Measurements from ENCODE around the gene PXMP2. TPM values are rescaled to one million over a fixed set of nuclear protein-coding genes. Genes with fewer than 3 reads are reported as not detected.
A peak's percentile ranks its signal among the peaks of the same experiment; 100 is the strongest.

PXMP2 gene
- total and polyA plus RNA-seq, 2 donors from 2014 or later = 23.4 to 90.9 TPM

GRCh38 chr12:132710405-132711079 lies 23.2 kb downstream of the PXMP2 start, which contains the start of gene PGAM5:
TSS of gene PGAM5 (plus strand) at chr12:132710842. CDS start at chr12:132710877, 35 bp downstream.
- H3K9me3 ChIP-seq (ENCODE audit: control insufficient read depth in 2 of 3, insufficient read depth in 1 of 3, low read length in 3 of 3) = no peaks in the 10 kb centered on the region
- FAIRE-seq = no peak

DNA sequence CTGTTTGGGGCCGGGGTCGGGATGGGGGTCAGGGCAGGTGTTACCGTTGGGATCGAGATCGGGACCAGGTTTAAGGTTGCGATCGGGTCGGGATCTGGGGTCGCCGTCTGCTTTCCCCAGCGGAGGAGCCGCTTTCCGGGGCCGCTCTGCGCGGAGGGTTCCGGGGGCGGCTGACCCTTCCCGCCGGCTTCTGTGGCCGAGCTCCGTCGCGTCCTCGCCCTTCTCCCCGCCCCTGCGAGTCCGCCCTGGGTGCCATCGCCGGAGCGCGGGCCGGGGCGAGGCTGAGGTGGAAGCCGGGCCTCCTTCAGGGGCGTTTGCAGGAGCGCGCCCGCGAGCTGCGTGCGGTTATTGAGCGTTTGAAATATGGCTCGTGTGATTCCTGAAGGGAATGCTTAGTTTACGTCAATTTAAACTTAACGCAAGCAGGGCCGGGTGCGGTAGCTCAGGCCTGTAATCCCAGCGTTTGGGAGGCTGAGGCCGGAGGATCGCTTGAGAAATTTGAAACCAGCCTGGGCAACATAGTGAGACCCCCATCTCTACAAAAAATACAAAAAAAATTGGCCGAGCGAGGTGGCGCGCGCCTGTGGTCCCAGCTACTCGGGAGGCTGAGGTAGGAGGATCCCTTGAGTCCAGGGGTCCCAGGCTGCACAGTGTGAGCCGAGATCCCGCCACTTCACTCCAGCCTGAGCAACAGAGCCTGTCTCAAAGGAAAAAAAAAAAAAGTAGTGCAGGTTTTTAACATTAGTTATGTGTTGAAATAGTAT lies 23.9 kb downstream of the PXMP2 start:
- no peaks in the 10 kb centered on the region for H3K9me3 ChIP-seq (ENCODE audit: control insufficient read depth in 2 of 3, insufficient read depth in 1 of 3, low read length in 3 of 3)
- no peak for TF ChIP-seq CTCF (IDR thresholded peaks at IDR 0.05; ENCODE audit: borderline replicate concordance, extremely low read depth, insufficient read depth)
- intact Hi-C loops (cut with DNase I) = no loop called here
- H3K27me3 ChIP-seq (ENCODE audit: control insufficient read depth, insufficient read depth, low read length) = no peaks in the 10 kb centered on the region
- peak overlapping the region; percentile 44 to 79 (median 68) for H3K4me3 ChIP-seq (ENCODE audit: low read length in 3 of 3)
- peak overlapping the region in 2 of 3 donors; percentile 48 to 51 for H3K9ac ChIP-seq (ENCODE audit: low read length in 3 of 3)
- peak in 4 of 5 donors; percentile 9 to 80 (median 41) for DNase-seq
- H3K4me1 ChIP-seq (ENCODE audit: control insufficient read depth in 2 of 3, insufficient read depth in 2 of 3, low read depth in 1 of 3, low read length in 3 of 3) = peaks cover 0 to 2% (median 0%) of the 10 kb centered on the region in 3 donors
- H3K27ac ChIP-seq (ENCODE audit: low read depth in 2 of 2, low read length in 2 of 2) = no peak overlapping the region
- FAIRE-seq = no peak
- peaks cover 0 to 8% (median 2%) of the 10 kb centered on the region in 3 donors for H3K36me3 ChIP-seq (ENCODE audit: control insufficient read depth in 2 of 3, insufficient read depth in 3 of 3, low read length in 3 of 3)

More at GRCh38 chr12:132710405-132711079, 23.2 kb downstream of the PXMP2 start, which contains the start of gene PGAM5:
- Histone ChIP-seq H3K36me3 (ENCODE audit: control insufficient read depth in 2 of 3, insufficient read depth in 3 of 3, low read length in 3 of 3) (peaks cover 0 to 5% (median 2%) of the 10 kb centered on the region in 3 donors), H3K9ac (ENCODE audit: low read length in 3 of 3) (peak within 1 kb of the TSS; percentile 40 to 96 (median 87)), H3K4me1 (ENCODE audit: control insufficient read depth in 2 of 3, insufficient read depth in 2 of 3, low read depth in 1 of 3, low read length in 3 of 3) (peaks cover 0 to 2% (median 0%) of the 10 kb centered on the region in 3 donors), H3K4me3 (ENCODE audit: low read length in 3 of 3) (peak within 1 kb of the TSS; percentile 63 to 88 (median 82)), H3K27me3 (ENCODE audit: control insufficient read depth, insufficient read depth, low read length) (no peaks in the 10 kb centered on the region), H3K27ac (ENCODE audit: low read depth in 2 of 2, low read length in 2 of 2) (peak within 1 kb of the TSS; percentile 82 to 93)
- intact Hi-C loops (cut with DNase I) = no loop called here
- peak; percentile 83 to 96 (median 92) for DNase-seq
- no peak for TF ChIP-seq CTCF (IDR thresholded peaks at IDR 0.05; ENCODE audit: borderline replicate concordance, extremely low read depth, insufficient read depth)

- FAIRE-seq = no peak
- no peak for TF ChIP-seq CTCF (IDR thresholded peaks at IDR 0.05; ENCODE audit: borderline replicate concordance, extremely low read depth, insufficient read depth)
Measured at GRCh38 chr12:132713123-132713522, 25.7 kb downstream of the PXMP2 start.

More at GRCh38 chr12:132713123-132713522, 25.7 kb downstream of the PXMP2 start:
- Histone ChIP-seq H3K4me1 (ENCODE audit: control insufficient read depth in 2 of 3, insufficient read depth in 2 of 3, low read depth in 1 of 3, low read length in 3 of 3) (peaks cover 0 to 2% (median 0%) of the 10 kb centered on the region in 3 donors), H3K27ac (ENCODE audit: low read depth in 2 of 2, low read length in 2 of 2) (no peak overlapping the region), H3K27me3 (ENCODE audit: control insufficient read depth, insufficient read depth, low read length) (no peaks in the 10 kb centered on the region), H3K9ac (ENCODE audit: low read length in 3 of 3) (no peak overlapping the region), H3K4me3 (ENCODE audit: low read length in 3 of 3) (no peak overlapping the region), H3K36me3 (ENCODE audit: control insufficient read depth in 2 of 3, insufficient read depth in 3 of 3, low read length in 3 of 3) (peaks cover 0 to 8% (median 2%) of the 10 kb centered on the region in 3 donors), H3K9me3 (ENCODE audit: control insufficient read depth in 2 of 3, insufficient read depth in 1 of 3, low read length in 3 of 3) (no peaks in the 10 kb centered on the region)
- intact Hi-C loops (cut with DNase I) = no loop called here
- no peak for DNase-seq
